Neural progenitor cell (in vitro differentiated cells): ENCODE measurements around the gene SPATA12.

ENCODE experiments used
- EZH2 ChIP-seq: fragments of 200-600 bp; sonication (generic); IDR thresholded peaks from 2 replicates; pipeline ENCODE4 v1.6.1; 2017; ENCODE audit warnings: antibody characterized with exemption, mild to moderate bottlenecking, moderate library complexity
- EZH2phosphoT487 ChIP-seq: fragments of 200-600 bp; sonication (generic); IDR thresholded peaks from 2 replicates; pipeline ENCODE4 v1.6.1; 2017; ENCODE audit warnings: antibody characterized with exemption
- TF ChIP-seq, protein P1 (sequence below): fragments of 200-600 bp; sonication (generic); IDR thresholded peaks from 2 replicates; pipeline ENCODE4 v1.5.1; 2017; ENCODE audit warnings: antibody characterized with exemption, mild to moderate bottlenecking

DNA sequence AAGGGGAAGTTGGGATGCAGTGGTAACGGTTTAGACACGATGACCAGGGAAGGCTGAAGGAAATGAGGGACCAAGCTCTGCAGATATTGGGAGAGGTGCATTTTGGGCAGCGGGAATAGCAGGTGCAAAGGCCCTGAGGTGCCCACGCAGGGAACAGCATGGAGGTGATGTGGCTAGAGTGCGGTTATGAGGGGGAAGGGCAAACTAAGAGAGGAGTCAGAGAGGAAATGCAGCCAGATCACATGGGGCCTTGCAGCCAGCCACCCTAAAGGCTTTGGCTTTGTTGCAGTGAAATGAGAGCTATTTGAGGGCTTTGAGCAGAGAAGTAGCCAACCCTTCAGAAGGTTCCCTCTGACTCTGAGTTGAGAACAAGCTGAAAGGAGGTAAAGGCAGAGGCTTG is 2.6 kb downstream of the SPATA12 start:
- TF ChIP-seq, protein P1, sequence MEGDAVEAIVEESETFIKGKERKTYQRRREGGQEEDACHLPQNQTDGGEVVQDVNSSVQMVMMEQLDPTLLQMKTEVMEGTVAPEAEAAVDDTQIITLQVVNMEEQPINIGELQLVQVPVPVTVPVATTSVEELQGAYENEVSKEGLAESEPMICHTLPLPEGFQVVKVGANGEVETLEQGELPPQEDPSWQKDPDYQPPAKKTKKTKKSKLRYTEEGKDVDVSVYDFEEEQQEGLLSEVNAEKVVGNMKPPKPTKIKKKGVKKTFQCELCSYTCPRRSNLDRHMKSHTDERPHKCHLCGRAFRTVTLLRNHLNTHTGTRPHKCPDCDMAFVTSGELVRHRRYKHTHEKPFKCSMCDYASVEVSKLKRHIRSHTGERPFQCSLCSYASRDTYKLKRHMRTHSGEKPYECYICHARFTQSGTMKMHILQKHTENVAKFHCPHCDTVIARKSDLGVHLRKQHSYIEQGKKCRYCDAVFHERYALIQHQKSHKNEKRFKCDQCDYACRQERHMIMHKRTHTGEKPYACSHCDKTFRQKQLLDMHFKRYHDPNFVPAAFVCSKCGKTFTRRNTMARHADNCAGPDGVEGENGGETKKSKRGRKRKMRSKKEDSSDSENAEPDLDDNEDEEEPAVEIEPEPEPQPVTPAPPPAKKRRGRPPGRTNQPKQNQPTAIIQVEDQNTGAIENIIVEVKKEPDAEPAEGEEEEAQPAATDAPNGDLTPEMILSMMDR, result no peak
- no peak for TF ChIP-seq EZH2
- no peak for TF ChIP-seq EZH2phosphoT487
